ENCODE data around the gene FAM151B.

DNA sequence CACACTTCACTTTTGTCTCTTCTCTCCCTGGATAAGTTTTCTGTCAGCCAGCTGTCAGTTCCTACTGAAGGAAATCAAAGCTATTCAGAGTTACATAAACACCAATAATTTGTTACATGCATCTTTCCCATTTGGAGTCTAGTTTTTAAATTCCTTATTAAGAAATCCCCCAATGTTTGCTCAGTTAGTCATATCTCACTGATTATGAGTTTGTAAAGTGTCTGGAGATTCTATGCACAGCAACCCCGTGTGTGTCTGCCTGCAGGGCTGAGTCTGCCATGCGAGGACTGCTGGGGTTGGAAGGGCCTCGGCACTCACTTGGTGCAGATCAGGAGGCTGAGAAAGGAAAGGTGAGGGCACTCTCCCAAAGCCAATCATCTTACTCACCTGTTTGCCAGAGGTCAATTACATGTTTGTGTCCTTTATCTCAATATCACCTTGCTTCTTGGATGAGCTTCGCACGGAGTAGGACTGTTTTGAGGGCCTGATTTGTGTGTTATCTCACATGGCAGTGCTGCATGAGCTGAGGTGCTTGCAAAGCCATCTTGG is 78.9 kb downstream of the FAM151B start:
- TF ChIP-seq ZNF292 (CRISPR knock-in tag; IDR thresholded peaks at IDR 0.05; ENCODE audit: borderline replicate concordance, low read depth) (no peak), IRF2 (CRISPR knock-in tag; IDR thresholded peaks at IDR 0.05) (no peak)
- TF ChIP-seq, protein P1, sequence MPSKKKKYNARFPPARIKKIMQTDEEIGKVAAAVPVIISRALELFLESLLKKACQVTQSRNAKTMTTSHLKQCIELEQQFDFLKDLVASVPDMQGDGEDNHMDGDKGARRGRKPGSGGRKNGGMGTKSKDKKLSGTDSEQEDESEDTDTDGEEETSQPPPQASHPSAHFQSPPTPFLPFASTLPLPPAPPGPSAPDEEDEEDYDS (CRISPR knock-in tag; IDR thresholded peaks at IDR 0.05) = no peak
- TF ChIP-seq, protein P2, sequence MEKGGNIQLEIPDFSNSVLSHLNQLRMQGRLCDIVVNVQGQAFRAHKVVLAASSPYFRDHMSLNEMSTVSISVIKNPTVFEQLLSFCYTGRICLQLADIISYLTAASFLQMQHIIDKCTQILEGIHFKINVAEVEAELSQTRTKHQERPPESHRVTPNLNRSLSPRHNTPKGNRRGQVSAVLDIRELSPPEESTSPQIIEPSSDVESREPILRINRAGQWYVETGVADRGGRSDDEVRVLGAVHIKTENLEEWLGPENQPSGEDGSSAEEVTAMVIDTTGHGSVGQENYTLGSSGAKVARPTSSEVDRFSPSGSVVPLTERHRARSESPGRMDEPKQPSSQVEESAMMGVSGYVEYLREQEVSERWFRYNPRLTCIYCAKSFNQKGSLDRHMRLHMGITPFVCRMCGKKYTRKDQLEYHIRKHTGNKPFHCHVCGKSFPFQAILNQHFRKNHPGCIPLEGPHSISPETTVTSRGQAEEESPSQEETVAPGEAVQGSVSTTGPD (CRISPR knock-in tag; IDR thresholded peaks at IDR 0.05) = no peak

Measured in HepG2 (cell line).